Stimulated activated CD4-positive, alpha-beta T cell treated with anti-CD3 and anti-CD28 coated beads, Interleukin-12 subunit alpha, Interleukin-12 subunit beta, amount 100 ng/mL, for 4 hours (primary cell): ENCODE measurements around the gene NELFA.

Experiments used
- DNase-seq: peaks from one replicate; pipeline ENCODE4 v3.0.0-alpha.2; 2020

Gene NELFA

GRCh38 chr4:2008921-2009650 is at the start of gene NELFA:
NELFA (minus strand) TSS chr4:2008974; CDS start chr4:2008959, 15 bp downstream.
- DNase-seq = peak; percentile 94

GRCh38 chr4:2057382-2058065 is 48.8 kb upstream of the NELFA start:
- no peak for DNase-seq

GRCh38 chr4:2054217-2054616 is 45.4 kb upstream of the NELFA start:
- no peak for DNase-seq

GRCh38 chr4:2051086-2051485 is 42.3 kb upstream of the NELFA start:
- no peak for DNase-seq

- DNase-seq = no peak
Observed at GRCh38 chr4:2049811-2050210, 41.0 kb upstream of the NELFA start.

GRCh38 chr4:2049381-2049780 is 40.6 kb upstream of the NELFA start:
- DNase-seq = no peak

GRCh38 chr4:2048831-2049230 is 40.1 kb upstream of the NELFA start:
- DNase-seq = no peak

GRCh38 chr4:2047781-2048581 is 39.2 kb upstream of the NELFA start:
- DNase-seq = no peak

- DNase-seq = no peak
Observed at GRCh38 chr4:2047031-2047660, 38.4 kb upstream of the NELFA start.

- DNase-seq = no peak
Observed at GRCh38 chr4:2046031-2046961, 37.5 kb upstream of the NELFA start.

- DNase-seq = no peak
Observed at GRCh38 chr4:2045518-2045951, 36.8 kb upstream of the NELFA start.

- DNase-seq = no peak
Observed at GRCh38 chr4:2044542-2045517, 36.1 kb upstream of the NELFA start.

GRCh38 chr4:2044119-2044485 is 35.3 kb upstream of the NELFA start:
- no peak for DNase-seq

GRCh38 chr4:2043396-2044118 is 34.8 kb upstream of the NELFA start:
- no peak for DNase-seq

GRCh38 chr4:2042947-2043395 is 34.2 kb upstream of the NELFA start:
- DNase-seq = no peak

- DNase-seq = peak; percentile 28
Observed at GRCh38 chr4:2042204-2042946, 33.6 kb upstream of the NELFA start.

GRCh38 chr4:2041239-2042130 is 32.7 kb upstream of the NELFA start:
- peak; percentile 89 for DNase-seq
